PC-3 (cell line): ENCODE measurements around the gene MKRN2OS. TPM values are rescaled to one million over a fixed set of nuclear protein-coding genes. Genes with fewer than 3 reads are reported as not detected.
"Not testable (repeated sequence)": the region's sequence is repeated elsewhere in the genome, so short reads cannot be mapped to it uniquely, and the experiment has no call there.

Source experiments
- ATAC-seq: fragments of 200-7000 bp; cut with Tn5 transposase; 2 replicates; pipeline ENCODE4 v1.9.1; 2020; ENCODE audit warnings: mild to moderate bottlenecking, moderate library complexity
- BruUV-seq: library from RNA; stranded (reverse); fragments of 400-500 nt; replicated peaks from 2 replicates; lab custom pipeline; 2021; lab: Mats Ljungman, UMichigan
- CTCF ChIA-PET: fragments of 300-600 bp; sonication (Branson Sonifier 250); formaldehyde crosslinking; loops from one replicate; lab custom pipeline; 2022; ENCODE audit warnings: antibody characterized with exemption; lab: Charles Lee
- POLR2A ChIA-PET: fragments of 300-600 bp; sonication (Branson Sonifier 250); formaldehyde crosslinking; loops from one replicate; lab custom pipeline; 2022; ENCODE audit warnings: antibody characterized with exemption; ENCODE audit not compliant: unreplicated experiment; lab: Charles Lee
- DNase-seq: peaks from one replicate; pipeline ENCODE4 v3.0.0-alpha.2; 2015
- H2AFZ ChIP-seq: fragments of 300-600 bp; sonication (generic); 2 replicates; pipeline ENCODE4 v1.6.0; 2016; ENCODE audit warnings: antibody characterized with exemption, low read length
- H3F3A ChIP-seq: fragments of 300-600 bp; sonication (generic); one replicate; pipeline ENCODE4 v1.6.0; 2017; ENCODE audit warnings: antibody characterized with exemption, low read length, control low read depth, mild to moderate bottlenecking; ENCODE audit not compliant: unreplicated experiment
- H3K27ac ChIP-seq: fragments of 300-600 bp; sonication (generic); 2 replicates; pipeline ENCODE4 v1.5.1; 2016; ENCODE audit warnings: mild to moderate bottlenecking, low read length
- H3K27me3 ChIP-seq: fragments of 300-600 bp; sonication (generic); 2 replicates; pipeline ENCODE4 v1.6.1; 2016; ENCODE audit warnings: low read length, mixed read lengths
- H3K36me3 ChIP-seq: fragments of 300-600 bp; sonication (generic); 2 replicates; pipeline ENCODE4 v1.6.1; 2016; ENCODE audit warnings: low read depth, mixed run types, low read length, mixed read lengths
- H3K4me1 ChIP-seq: fragments of 300-600 bp; sonication (generic); 2 replicates; pipeline ENCODE4 v1.5.1; 2016; ENCODE audit warnings: low read length; ENCODE audit not compliant: insufficient read depth
- H3K4me2 ChIP-seq: fragments of 300-600 bp; sonication (generic); 2 replicates; pipeline ENCODE4 v1.6.0; 2016; ENCODE audit warnings: low read length
- H3K4me3 ChIP-seq: fragments of 300-600 bp; sonication (generic); 2 replicates; pipeline ENCODE4 v1.5.1; 2016; ENCODE audit warnings: mild to moderate bottlenecking, low read length, mixed read lengths
- H3K79me2 ChIP-seq: fragments of 300-600 bp; sonication (generic); 2 replicates; pipeline ENCODE4 v1.6.1; 2017; ENCODE audit warnings: low read length, mixed read lengths
- H3K9ac ChIP-seq: fragments of 300-600 bp; sonication (generic); 2 replicates; pipeline ENCODE4 v1.6.0; 2016; ENCODE audit warnings: mild to moderate bottlenecking, low read length
- H3K9me2 ChIP-seq: fragments of 300-600 bp; sonication (generic); replicated peaks from 2 replicates; pipeline ENCODE4 v1.6.1; 2016; ENCODE audit warnings: mixed run types, low read length, mixed read lengths
- H3K9me3 ChIP-seq: fragments of 300-600 bp; sonication (generic); 2 replicates; pipeline ENCODE4 v1.6.1; 2016; ENCODE audit warnings: low read length, mixed read lengths
- H4K20me1 ChIP-seq: fragments of 300-600 bp; sonication (generic); 2 replicates; pipeline ENCODE4 v1.6.1; 2016; ENCODE audit warnings: low read length, mixed read lengths
- EZH2phosphoT487 ChIP-seq: fragments of 300-600 bp; sonication (generic); IDR thresholded peaks from 2 replicates; pipeline ENCODE4 v1.6.1; 2018; ENCODE audit warnings: mild to moderate bottlenecking, antibody characterized with exemption, low read length, borderline replicate concordance
- intact Hi-C: fragments of 100-400 bp; cut with micrococcal nuclease; formaldehyde crosslinking; loops from 2 replicates; pipeline ENCODE4 v1.9.0; 2023
- total RNA-seq: library from RNA; depleted of rRNA; stranded (reverse); fragments of >200 nt; gene quantifications from 2 replicates; pipeline ENCODE4 v1.2.3, GENCODE V29; 2014
- TF ChIP-seq, protein P1 (sequence below): fragments of 300-600 bp; sonication (generic); conservative IDR thresholded peaks from 2 replicates; pipeline ENCODE4 v1.5.1; 2017; ENCODE audit warnings: antibody characterized with exemption, low read depth, mild to moderate bottlenecking, low read length

Gene MKRN2OS
- total RNA-seq, 1 experiment from 2014 or later = 6.6 TPM

DNA sequence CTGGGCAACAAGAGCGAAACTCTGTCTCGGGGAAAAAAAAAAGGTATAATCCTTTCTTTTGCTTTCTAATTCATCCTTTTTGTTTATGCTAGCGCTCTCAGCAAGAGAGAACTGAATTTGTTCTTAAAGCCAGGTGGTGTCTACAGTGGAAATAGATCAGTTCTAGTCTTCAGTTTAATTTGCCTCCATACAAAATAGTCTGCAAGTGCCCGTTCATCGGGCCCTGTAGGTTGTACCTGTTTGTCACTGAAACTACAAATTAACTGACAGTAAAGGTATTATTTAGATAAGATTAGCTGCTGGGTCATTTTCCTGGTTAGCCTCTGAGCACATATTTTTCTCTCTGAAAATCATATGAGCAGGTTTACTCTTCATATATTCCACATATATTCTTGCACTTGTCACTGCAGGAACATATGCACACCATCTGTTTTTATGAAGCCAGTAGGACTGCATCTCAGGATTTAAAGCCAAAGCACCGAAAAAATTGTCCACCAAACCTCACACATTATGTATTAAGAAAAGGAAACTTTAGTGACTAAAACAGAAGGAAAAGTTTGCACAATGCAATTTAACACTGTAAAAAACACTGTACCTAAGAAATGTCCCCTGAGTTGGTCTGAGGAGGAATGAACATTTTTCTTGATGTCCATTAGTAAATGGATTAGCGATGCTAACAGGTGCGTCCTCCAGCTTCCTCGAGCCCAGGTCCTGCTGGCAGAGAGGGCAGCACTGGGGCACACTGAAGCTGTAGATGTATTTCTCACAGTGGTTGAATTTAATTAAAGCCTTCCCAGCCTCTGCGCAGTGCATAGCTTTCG, 437 bp downstream of the MKRN2OS start:
- DNase-seq (peak; percentile 31), ATAC-seq (peak; percentile 17)
- peak overlapping the region; percentile 94 for H3K4me2 ChIP-seq
- no peaks in the 10 kb centered on the region for H3K9me3 ChIP-seq
- H2AFZ ChIP-seq = peak overlapping the region; percentile 76
- POLR2A ChIA-PET = interaction anchor here (0.5 to 1.0 kb wide), 5 partner anchors 9 to 381 kb away, joined by 3 to 5 read pairs (median 3); no protein-coding TSS in a partner anchor
- intact Hi-C loops = loop anchor here (5.0 kb wide), 1 partner anchor 408 kb away; no protein-coding TSS in a partner anchor
- peaks cover 9% of the 10 kb centered on the region for H3F3A ChIP-seq
- H3K9me2 ChIP-seq = no peaks in the 10 kb centered on the region
- TSS peak; percentile 85 for BruUV-seq
- H3K4me1 ChIP-seq = peaks cover 21% of the 10 kb centered on the region
- H3K36me3 ChIP-seq = peaks cover 12% of the 10 kb centered on the region
- no peaks in the 10 kb centered on the region for H3K79me2 ChIP-seq
- CTCF ChIA-PET = interaction anchor here (1.0 to 1.5 kb wide), 3 partner anchors 18 to 61 kb away, joined by 3 to 7 read pairs (median 5); partner anchors contain the start of gene TSEN2
- peak overlapping the region; percentile 46 for H3K27ac ChIP-seq
- H3K27me3 ChIP-seq = no peaks in the 10 kb centered on the region
- TF ChIP-seq EZH2phosphoT487 = no peak
- TF ChIP-seq, protein P1, sequence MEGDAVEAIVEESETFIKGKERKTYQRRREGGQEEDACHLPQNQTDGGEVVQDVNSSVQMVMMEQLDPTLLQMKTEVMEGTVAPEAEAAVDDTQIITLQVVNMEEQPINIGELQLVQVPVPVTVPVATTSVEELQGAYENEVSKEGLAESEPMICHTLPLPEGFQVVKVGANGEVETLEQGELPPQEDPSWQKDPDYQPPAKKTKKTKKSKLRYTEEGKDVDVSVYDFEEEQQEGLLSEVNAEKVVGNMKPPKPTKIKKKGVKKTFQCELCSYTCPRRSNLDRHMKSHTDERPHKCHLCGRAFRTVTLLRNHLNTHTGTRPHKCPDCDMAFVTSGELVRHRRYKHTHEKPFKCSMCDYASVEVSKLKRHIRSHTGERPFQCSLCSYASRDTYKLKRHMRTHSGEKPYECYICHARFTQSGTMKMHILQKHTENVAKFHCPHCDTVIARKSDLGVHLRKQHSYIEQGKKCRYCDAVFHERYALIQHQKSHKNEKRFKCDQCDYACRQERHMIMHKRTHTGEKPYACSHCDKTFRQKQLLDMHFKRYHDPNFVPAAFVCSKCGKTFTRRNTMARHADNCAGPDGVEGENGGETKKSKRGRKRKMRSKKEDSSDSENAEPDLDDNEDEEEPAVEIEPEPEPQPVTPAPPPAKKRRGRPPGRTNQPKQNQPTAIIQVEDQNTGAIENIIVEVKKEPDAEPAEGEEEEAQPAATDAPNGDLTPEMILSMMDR = 0 out of 2 replicates have a peak, but pooled peaks have one; percentile 15
- H3K4me3 ChIP-seq = peak overlapping the region; percentile 74
- peak overlapping the region; percentile 42 for H3K9ac ChIP-seq
- H4K20me1 ChIP-seq = no peaks in the 10 kb centered on the region

DNA sequence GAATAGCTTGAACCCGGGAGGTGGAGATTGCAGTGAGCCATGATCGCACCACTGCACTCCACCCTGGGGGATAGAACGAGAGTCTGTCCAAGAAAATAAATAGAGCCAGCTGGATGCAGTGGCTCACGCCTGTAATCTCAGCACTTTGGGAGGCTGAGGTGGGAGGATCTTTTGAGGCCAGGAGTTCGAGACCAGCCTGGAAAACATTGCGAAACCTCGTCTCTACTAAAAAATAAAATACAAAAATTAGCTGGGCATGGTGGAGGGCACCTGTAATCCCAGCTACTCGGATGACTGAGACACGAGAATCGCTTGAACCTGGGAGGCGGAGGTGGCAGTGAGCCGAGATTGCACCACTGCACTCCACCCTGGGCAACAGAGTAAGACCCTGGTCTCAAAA, 1.8 kb downstream of the MKRN2OS start:
- ChIA-PET POLR2A (interaction anchor here (0.6 kb wide), 1 partner anchor 9 kb away, joined by 4 read pairs; no protein-coding TSS in a partner anchor), CTCF (interaction anchor here (1.1 kb wide), 1 partner anchor 35 kb away, joined by 7 read pairs; no protein-coding TSS in a partner anchor)
- H3K27me3 ChIP-seq, H3F3A ChIP-seq, H2AFZ ChIP-seq, H4K20me1 ChIP-seq, H3K79me2 ChIP-seq, H3K27ac ChIP-seq, ATAC-seq, H3K9ac ChIP-seq, H3K9me3 ChIP-seq, H3K9me2 ChIP-seq, BruUV-seq, DNase-seq: not testable (repeated sequence)
- intact Hi-C loops = loop anchor here (5.0 kb wide), 1 partner anchor 406 kb away; no protein-coding TSS in a partner anchor
- H3K4me1 ChIP-seq = peaks cover 21% of the 10 kb centered on the region
- peak overlapping the region; percentile 74; the same call in 1 of the 2 replicates for H3K4me3 ChIP-seq
- H3K36me3 ChIP-seq = peaks cover 16% of the 10 kb centered on the region
- H3K4me2 ChIP-seq = peak overlapping the region; percentile 94; the same call in 1 of the 2 replicates

DNA sequence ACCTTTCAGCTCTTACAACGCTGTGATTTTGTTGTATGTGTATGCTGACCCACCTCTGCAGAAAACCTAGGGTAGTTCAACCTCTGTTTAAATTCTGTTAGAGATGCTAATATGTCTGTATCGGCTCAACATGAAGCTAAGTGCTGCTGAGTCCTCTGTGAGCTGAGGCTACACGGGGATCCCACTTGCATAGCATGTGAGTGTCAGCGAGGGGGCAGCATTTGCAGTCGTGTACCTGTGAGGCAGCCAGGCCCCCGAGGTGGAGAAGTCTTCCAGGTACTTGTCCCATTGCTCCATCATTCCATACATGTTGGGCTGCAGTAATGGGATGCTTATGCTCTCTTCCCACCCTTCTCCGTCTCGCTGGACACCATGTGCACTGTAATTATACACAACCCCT, 3.7 kb downstream of the MKRN2OS start:
- H3K36me3 ChIP-seq = peaks cover 16% of the 10 kb centered on the region
- CTCF ChIA-PET = no interaction called here
- no TSS peak for BruUV-seq
- no peak overlapping the region for H2AFZ ChIP-seq
- no peaks in the 10 kb centered on the region for H3K9me2 ChIP-seq
- peaks cover 21% of the 10 kb centered on the region for H3K4me1 ChIP-seq
- H3K27me3 ChIP-seq = no peaks in the 10 kb centered on the region
- H3K27ac ChIP-seq = no peak overlapping the region
- DNase-seq = no peak
- no peaks in the 10 kb centered on the region for H4K20me1 ChIP-seq
- H3K4me2 ChIP-seq = no peak overlapping the region
- H3F3A ChIP-seq = peaks cover 9% of the 10 kb centered on the region
- no peak for TF ChIP-seq EZH2phosphoT487
- TF ChIP-seq, protein P1 = no peak
- H3K4me3 ChIP-seq = no peak overlapping the region
- POLR2A ChIA-PET = no interaction called here
- H3K79me2 ChIP-seq = no peaks in the 10 kb centered on the region
- no peaks in the 10 kb centered on the region for H3K9me3 ChIP-seq
- no peak overlapping the region for H3K9ac ChIP-seq
- no peak for ATAC-seq
- intact Hi-C loops = loop anchor here (5.0 kb wide), 1 partner anchor 404 kb away; no protein-coding TSS in a partner anchor
